ENCODE measurements around the gene ADAMTS14.

The ADAMTS14 gene

DNA sequence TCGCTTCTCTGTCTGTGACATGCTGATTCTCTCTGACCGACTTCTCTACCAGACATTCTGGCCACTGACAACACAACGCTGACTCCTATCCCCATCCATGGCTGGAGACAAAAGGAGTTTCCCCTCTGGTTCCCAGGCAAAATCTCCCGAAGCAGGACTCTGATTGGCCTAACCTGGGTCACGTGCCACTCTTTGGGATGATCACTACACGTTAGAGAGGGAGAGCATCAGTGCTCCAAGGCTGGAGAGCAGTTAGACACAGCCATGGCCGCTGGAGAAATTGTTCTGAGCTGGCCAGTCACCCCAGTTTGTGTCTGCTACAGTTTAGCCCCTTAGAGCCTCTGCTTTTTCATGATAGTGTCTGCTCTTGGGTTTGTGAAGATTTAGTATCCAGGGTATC lies 38.9 kb downstream of the ADAMTS14 start:
- TF ChIP-seq ZNF274 (IDR thresholded peaks at IDR 0.05; ENCODE audit: low read depth, low read length) = no peak
- H3K4me3 ChIP-seq (ENCODE audit: low read length) = no peak overlapping the region

DNA sequence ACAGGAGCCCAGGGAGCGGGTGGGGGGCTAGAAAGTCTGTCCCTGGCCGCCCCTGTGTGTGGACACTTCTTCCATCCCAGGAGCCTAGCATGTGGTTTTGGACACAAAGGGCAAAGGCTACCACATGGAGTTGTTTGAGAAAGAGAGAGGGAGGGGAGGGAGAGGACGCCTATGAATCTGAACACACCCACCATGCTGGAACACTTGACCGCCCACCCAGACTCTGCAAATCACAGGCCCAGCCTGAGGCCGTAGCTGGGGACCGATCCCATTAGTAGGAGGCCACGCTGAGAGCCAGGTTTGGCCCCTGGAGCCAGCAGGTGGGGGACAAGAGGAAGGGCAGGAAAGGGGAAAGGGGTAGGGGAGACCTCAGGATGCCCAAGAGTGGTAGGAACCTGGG lies 39.6 kb downstream of the ADAMTS14 start:
- no peak for TF ChIP-seq ZNF274 (IDR thresholded peaks at IDR 0.05; ENCODE audit: low read depth, low read length)
- H3K4me3 ChIP-seq (ENCODE audit: low read length) = no peak overlapping the region

DNA sequence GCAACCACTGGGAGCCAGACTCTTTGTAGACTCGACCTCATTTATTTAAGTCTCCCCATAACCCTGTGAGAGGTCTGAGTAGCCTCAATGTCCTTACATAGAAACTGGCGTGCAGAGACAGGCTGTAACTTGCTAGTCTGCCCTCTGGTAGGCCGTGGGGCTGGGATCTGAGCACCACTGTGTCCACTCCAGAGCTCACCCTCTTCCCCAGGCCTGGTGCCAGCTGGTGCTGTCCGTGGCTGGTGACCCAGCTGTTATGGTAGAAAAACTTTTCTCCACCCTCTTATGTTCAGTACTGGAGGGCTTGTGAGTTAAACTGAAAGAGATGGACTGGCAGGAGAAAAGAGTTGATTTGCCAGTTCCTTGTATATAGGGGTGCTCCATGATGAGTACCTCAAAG lies 41.9 kb downstream of the ADAMTS14 start:
- TF ChIP-seq ZNF274 (IDR thresholded peaks at IDR 0.05; ENCODE audit: low read depth, low read length) = no peak
- H3K4me3 ChIP-seq (ENCODE audit: low read length) = no peak overlapping the region

DNA sequence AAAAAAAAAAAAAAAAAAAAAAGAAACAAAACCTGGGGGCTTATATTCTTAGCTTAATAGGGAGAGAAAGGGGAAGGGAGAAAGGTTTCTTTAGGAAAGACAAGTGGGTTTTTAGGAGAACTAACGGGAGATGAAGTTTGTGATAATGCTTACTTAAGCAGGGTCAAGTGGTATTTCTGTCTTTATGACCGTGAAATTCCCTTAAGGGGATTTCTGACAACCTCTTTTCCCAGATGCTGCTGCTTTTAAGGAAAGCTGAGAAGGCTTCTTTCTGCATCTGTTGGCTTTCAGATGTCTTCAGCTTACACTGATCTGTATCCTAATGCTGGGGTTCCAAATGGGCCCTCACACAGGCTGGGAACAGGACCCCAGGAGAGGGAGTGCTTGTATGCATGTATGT lies 42.6 kb downstream of the ADAMTS14 start:
- H3K4me3 ChIP-seq (ENCODE audit: low read length) = no peak overlapping the region
- no peak for TF ChIP-seq ZNF274 (IDR thresholded peaks at IDR 0.05; ENCODE audit: low read depth, low read length)

DNA sequence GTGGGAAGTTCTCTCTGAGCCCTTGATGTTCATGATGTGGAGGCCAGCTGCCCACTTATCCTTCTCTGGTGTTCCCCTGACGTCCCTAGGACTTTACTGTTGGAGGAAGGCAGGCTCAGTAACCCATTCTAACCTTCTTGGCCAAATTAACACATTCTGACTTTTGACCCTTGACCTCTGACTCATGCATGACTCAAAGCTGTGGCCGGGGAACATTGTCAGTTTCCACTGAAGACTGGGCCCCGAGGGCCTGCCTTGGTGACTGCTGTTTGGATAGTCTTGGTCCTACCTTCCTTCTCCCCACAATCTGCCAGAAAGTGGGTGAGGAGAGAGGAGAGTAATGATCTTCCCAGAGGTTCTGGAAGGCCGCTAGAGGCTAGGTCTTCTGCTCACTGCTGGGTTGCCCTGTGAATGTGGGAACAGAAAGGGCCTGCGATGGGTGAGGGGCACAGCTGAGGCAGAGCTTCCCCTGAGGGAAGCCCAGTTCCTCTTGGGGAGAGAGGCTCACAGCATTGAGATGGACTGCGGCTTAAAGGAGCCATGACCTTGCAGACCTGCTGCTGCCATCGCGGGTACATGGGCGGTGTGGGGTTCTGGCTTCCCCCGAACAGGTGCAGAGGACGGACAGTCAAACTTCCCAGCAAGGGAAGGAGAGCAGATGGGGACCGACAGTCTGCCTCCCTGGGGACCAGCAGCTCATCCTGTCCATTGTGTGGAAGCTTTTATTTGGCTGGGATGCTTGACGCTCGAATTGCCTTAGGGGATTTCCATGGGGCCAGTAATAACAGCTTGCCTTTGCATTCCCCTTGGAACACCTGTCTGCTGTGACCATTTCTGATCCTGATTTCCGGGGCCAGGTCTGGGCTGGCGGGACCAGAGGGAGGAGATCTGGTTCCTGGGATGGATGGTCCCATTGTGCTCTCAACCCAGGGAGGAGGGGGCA lies 43.8 kb downstream of the ADAMTS14 start:
- no peak for TF ChIP-seq ZNF274 (IDR thresholded peaks at IDR 0.05; ENCODE audit: low read depth, low read length)
- no peak overlapping the region for H3K4me3 ChIP-seq (ENCODE audit: low read length)

DNA sequence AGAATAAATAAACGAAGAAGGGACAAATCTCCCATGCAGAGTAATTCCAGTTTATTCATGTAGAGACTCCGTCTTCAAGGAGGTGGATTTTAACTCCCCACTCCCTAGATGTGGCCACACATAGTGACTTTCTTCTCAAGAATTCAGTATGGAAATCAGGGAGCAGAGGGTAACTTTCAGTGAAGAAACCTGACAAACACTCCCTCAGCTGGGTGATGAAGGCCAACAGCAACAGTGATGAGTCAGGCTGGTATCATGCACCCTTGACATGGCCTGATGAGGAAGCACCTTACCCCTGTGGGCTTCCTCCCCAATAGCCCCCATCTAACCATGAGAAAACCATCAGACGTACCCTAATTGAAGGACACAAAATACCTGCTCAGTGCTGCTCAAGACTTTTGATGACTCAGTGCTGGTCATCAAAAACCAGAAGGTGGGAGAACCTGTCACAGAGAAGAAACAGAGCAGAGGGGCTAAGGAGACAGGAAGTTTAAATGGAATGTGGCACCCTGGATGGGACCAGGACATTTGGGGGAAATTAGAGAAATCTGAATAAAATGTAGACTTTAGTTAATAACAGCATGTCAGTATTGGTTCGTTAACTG lies 50.6 kb downstream of the ADAMTS14 start:
- no peak overlapping the region for H3K4me3 ChIP-seq (ENCODE audit: low read length)
- TF ChIP-seq ZNF274 (IDR thresholded peaks at IDR 0.05; ENCODE audit: low read depth, low read length) = no peak

DNA sequence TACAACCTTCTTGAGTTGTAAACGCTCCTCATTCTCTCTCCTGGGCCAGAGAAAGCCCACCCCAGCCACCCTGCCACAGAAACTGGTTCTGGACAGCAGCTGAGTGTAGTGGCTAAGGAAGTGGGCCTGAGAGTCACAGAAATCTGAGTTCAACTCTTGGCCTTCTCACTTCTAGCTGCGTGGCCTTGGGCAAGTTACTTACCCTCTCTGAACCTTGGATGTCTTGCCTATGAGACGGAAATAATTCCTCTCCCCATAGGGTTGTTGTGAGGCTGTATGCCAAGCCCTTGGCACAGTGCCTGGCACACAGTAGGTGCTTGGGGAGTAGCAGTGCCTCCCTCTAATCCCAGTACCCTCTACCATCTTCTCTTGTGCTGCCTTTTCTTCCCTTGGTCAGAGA lies 51.5 kb downstream of the ADAMTS14 start:
- H3K4me3 ChIP-seq (ENCODE audit: low read length) = no peak overlapping the region
- no peak for TF ChIP-seq ZNF274 (IDR thresholded peaks at IDR 0.05; ENCODE audit: low read depth, low read length)

DNA sequence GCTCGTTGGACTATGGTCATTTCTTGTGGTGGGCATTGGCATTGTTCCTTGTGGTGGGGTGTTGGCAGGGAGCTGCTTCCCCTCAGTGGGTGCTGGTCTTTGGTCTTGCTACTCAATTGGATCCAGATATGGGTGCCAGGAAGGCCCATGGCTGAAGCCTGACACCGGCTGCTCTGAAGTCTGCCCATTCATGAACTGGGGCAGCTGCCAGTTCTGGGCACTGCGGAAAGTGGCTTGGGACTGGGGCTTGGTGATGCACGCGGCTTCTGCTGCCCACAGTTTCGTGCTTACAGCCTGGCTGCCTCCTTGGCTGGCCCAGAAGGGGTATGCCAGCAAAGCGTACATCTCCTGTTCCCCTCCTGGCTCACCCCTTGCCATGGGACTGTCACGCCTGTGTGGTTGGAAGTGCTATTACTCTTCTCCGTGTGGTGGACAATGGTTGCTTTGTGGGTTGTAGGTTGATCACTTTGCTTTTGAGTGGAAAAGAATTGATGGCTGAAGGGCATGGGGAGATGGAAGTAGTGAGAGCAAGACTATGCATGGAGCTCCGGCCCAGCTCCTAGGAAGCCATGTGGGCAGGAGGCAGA lies 54.7 kb downstream of the ADAMTS14 start:
- TF ChIP-seq ZNF274 (IDR thresholded peaks at IDR 0.05; ENCODE audit: low read depth, low read length) = no peak
- no peak overlapping the region for H3K4me3 ChIP-seq (ENCODE audit: low read length)

DNA sequence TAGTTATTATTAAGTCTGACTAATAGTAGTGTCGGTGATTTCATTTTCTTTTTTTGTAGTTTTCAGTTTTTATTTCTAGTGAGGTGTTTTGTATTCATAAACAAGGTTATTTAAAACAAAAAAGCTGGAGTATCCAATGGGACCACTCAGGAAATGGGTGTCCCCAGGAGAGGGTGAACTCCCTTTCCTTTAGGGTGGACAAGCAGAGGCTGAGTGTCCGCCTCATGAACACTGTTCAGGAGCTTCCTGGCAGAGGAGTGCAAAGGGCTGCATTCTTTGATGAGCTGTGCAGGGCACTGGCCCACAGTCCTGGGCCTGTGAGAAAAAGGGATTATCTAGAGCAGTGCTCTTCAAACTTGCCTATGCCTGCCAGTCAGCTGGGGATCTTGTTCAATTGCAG lies 56.0 kb downstream of the ADAMTS14 start:
- H3K4me3 ChIP-seq (ENCODE audit: low read length) = no peak overlapping the region
- TF ChIP-seq ZNF274 (IDR thresholded peaks at IDR 0.05; ENCODE audit: low read depth, low read length) = no peak

DNA sequence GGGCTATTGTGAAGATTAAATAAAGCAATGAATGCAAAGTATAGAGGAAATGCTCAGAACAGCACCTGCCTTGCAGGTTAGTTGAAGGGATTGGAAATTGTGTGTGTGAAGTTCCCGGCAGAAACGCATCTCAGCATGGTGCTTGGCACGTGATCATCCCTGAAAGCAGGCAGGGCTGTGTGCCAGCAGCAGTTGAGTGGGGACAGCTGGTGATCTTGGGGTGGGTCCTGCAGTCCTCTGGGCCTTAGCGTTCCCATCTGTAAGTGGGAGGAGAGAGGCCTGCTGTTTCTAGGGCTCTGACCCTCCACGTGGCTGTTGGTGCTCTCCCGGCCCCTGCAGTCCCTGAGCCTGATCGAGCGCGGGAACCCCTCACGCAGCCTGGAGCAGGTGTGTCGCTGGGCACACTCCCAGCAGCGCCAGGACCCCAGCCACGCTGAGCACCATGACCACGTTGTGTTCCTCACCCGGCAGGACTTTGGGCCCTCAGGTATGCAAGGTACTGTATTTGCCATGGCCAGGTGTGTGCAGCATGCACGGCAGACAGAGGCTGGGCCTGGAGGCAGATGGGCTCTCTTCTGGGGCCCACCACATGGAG lies 57.6 kb downstream of the ADAMTS14 start:
- no peak for TF ChIP-seq ZNF274 (IDR thresholded peaks at IDR 0.05; ENCODE audit: low read depth, low read length)

DNA sequence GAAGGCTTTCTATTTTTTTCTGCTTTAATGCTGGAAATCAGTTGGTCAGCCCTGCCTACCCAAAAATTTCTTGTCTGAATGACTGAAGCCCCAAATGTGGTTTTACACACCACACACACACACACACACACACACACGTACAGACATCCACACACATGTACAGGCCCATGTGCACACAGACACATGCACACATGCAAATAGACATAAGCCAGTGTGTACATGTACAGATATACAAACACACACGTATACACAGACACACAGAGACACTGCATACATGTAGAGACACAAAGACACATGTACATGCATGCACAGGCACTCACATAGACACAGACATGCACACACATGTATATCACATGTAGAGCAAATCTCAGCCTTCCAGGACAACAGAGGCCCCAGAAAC lies 58.6 kb downstream of the ADAMTS14 start:
- H3K4me3 ChIP-seq (ENCODE audit: low read length) = no peak overlapping the region
- TF ChIP-seq ZNF274 (IDR thresholded peaks at IDR 0.05; ENCODE audit: low read depth, low read length) = no peak

More for the DNA sequence above, 57.6 kb downstream of the ADAMTS14 start:
- H3K4me3 ChIP-seq (ENCODE audit: low read length) = no peak overlapping the region

DNA sequence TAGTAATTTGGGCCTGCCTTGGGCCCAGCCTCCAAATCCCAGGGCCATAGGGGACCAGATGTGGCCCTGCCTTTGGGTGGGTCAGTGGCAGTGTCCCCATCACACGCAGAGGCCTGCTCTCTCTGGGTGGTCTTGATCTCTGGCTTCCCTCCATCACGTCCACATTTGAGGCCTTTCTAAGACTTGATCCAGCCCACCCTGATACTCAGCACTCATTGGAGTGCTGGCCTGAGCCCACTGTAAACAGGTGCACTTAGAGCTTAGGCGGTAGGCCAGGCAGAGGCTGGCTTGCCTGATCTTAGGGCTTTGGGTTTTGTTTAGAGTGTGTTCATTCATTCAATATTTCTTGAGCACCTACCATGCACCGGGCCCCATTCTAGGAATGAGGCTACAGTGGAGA lies 60.3 kb downstream of the ADAMTS14 start:
- TF ChIP-seq ZNF274 (IDR thresholded peaks at IDR 0.05; ENCODE audit: low read depth, low read length) = no peak
- H3K4me3 ChIP-seq (ENCODE audit: low read length) = no peak overlapping the region

DNA sequence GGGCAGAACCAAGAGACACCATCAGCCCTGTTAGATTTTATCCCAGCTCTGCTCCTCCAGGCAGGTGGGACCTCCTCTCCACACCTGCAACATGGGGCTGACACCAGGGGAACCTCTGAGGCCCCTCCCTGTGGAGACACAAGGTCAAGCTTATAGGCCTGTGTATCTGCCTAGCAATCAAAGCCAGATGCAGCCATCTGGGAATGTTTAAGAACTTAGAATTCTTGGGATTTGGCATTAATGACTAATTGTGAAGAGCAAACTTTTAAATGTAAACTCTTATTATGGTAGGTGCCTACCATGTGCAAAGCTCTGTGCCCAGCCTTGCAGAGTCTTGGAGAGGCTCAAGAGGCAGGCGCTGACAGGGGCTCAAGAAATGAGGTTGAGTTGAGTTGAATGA lies 60.7 kb downstream of the ADAMTS14 start:
- TF ChIP-seq ZNF274 (IDR thresholded peaks at IDR 0.05; ENCODE audit: low read depth, low read length) = no peak
- H3K4me3 ChIP-seq (ENCODE audit: low read length) = no peak overlapping the region

DNA sequence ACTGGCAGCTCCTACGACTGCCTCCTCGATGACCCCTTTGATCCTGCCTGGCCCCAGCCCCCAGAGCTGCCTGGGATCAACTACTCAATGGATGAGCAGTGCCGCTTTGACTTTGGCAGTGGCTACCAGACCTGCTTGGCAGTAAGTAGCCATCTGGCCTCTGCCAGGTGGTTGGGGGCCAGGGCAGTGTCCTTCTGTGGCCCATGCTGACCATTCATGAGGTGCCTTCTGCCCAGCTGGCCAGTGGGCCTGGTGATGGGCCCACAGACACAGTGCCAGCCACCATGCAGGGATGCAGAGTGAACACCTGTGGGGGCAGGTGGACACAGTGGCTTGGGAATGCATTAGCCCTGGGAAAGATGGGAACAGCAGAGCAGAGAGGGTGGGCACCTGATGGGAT lies 62.9 kb downstream of the ADAMTS14 start:
- TF ChIP-seq ZNF274 (IDR thresholded peaks at IDR 0.05; ENCODE audit: low read depth, low read length) = no peak
- H3K4me3 ChIP-seq (ENCODE audit: low read length) = no peak overlapping the region
